Colonic mucosa (tissue), 4 donors: ENCODE measurements around the gene ECHDC3. TPM values are rescaled to one million over a fixed set of nuclear protein-coding genes. Genes with fewer than 3 reads are reported as not detected.

Experiments
- DNase-seq: peaks from one replicate; pipeline ENCODE4 v3.0.0-alpha.2; 2020
- H3K27ac ChIP-seq: fragments of 200-600 bp; one replicate; pipeline ENCODE4 v1.8.0; 2021
- H3K27me3 ChIP-seq: fragments of 200-600 bp; one replicate; pipeline ENCODE4 v1.8.0; 2021
- H3K36me3 ChIP-seq: fragments of 200-600 bp; one replicate; pipeline ENCODE4 v1.8.0; 2021
- H3K4me1 ChIP-seq: fragments of 200-600 bp; one replicate; pipeline ENCODE4 v1.8.0; 2021; ENCODE audit warnings: mild to moderate bottlenecking
- H3K4me3 ChIP-seq: fragments of 200-600 bp; one replicate; pipeline ENCODE4 v1.8.0; 2021
- H3K9ac ChIP-seq, 2 donors: one replicate each; pipeline ENCODE4 v1.7.0; 2013; ENCODE audit warnings: control low read depth in 2 of 2, low read depth in 2 of 2, low read length in 2 of 2
- H3K9me3 ChIP-seq: fragments of 200-600 bp; one replicate; pipeline ENCODE4 v1.8.0; 2021
- intact Hi-C: fragments of 100-400 bp; cut with DNase I; formaldehyde crosslinking; loops from one replicate; pipeline ENCODE4 v1.14.1; 2022
- total RNA-seq, 2 donors: library from RNA; stranded (reverse); fragmentation: NEBNext Ultra II Directional in 1 of 2; extraction: Animal tissue kit (Norgen Biotek cat#: 25700) in 1 of 2; gene quantifications; one replicate each; pipeline ENCODE4 v1.2.1, GENCODE V29; 2021
- TF ChIP-seq, protein P1 (sequence below): fragments of 200-600 bp; IDR thresholded peaks from one replicate; pipeline ENCODE4 v1.8.0; 2022; ENCODE audit warnings: antibody characterized with exemption, mild to moderate bottlenecking
- donor health status: healthy.
- donor health status: DM: no; HTN: no; CAD: no.
- donor health status: DM: no; HTN: no; CAD: no.

ECHDC3 gene
- total RNA-seq, 2 donors from 2014 or later = 14.0 to 17.6 TPM

DNA sequence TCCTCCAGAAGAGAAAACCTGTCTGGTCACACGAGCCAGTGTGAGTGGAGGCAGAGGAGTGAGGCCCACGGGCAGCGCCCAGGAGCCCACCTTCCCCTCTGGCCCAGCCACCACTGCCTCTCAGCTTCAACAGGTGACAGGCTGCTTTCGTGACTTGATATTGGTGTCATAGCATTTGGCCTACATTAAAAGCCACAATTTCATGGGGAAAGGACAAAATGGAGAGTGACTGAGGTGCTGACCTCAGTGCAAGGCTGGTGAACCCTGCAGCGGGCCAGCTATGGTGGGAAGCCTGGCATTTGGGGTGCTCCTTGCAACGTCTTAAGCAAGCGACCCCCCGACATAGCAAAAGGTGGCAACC lies 21.3 kb downstream of the ECHDC3 start:
- no peak overlapping the region for H3K27ac ChIP-seq
- intact Hi-C loops = no loop called here
- no peak overlapping the region for H3K9ac ChIP-seq
- no peaks in the 10 kb centered on the region for H3K4me1 ChIP-seq
- no peak overlapping the region for H3K4me3 ChIP-seq
- H3K36me3 ChIP-seq = no peaks in the 10 kb centered on the region
- H3K27me3 ChIP-seq = no peaks in the 10 kb centered on the region
- TF ChIP-seq, protein P1, sequence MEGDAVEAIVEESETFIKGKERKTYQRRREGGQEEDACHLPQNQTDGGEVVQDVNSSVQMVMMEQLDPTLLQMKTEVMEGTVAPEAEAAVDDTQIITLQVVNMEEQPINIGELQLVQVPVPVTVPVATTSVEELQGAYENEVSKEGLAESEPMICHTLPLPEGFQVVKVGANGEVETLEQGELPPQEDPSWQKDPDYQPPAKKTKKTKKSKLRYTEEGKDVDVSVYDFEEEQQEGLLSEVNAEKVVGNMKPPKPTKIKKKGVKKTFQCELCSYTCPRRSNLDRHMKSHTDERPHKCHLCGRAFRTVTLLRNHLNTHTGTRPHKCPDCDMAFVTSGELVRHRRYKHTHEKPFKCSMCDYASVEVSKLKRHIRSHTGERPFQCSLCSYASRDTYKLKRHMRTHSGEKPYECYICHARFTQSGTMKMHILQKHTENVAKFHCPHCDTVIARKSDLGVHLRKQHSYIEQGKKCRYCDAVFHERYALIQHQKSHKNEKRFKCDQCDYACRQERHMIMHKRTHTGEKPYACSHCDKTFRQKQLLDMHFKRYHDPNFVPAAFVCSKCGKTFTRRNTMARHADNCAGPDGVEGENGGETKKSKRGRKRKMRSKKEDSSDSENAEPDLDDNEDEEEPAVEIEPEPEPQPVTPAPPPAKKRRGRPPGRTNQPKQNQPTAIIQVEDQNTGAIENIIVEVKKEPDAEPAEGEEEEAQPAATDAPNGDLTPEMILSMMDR = no peak
- no peak for DNase-seq
- H3K9me3 ChIP-seq = no peaks in the 10 kb centered on the region

DNA sequence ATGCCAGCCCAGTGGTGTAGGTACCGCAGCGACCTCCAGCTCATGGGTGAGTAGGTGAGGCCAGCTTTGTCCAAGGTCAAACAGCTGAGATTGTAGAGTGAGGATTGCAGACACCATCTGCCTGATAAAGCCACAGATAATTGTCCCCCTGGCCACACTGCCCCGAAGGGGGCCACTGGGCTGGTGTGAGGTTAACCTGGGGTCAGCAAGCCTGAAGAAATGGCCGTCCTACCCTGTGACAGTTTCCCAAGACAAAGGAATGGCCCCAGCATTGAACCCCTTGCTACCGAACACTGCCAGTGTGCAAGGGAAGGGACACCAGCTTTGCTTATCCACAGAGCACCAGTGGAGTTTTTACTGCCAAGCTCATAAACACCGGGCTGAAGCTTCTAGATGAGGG lies 23.0 kb downstream of the ECHDC3 start:
- Histone ChIP-seq H3K27me3 (no peaks in the 10 kb centered on the region), H3K36me3 (no peaks in the 10 kb centered on the region), H3K9me3 (no peaks in the 10 kb centered on the region), H3K27ac (no peak overlapping the region), H3K4me3 (no peak overlapping the region), H3K9ac (no peak overlapping the region), H3K4me1 (no peaks in the 10 kb centered on the region)
- DNase-seq = no peak
- TF ChIP-seq, protein P1 = no peak
- intact Hi-C loops = no loop called here

DNA sequence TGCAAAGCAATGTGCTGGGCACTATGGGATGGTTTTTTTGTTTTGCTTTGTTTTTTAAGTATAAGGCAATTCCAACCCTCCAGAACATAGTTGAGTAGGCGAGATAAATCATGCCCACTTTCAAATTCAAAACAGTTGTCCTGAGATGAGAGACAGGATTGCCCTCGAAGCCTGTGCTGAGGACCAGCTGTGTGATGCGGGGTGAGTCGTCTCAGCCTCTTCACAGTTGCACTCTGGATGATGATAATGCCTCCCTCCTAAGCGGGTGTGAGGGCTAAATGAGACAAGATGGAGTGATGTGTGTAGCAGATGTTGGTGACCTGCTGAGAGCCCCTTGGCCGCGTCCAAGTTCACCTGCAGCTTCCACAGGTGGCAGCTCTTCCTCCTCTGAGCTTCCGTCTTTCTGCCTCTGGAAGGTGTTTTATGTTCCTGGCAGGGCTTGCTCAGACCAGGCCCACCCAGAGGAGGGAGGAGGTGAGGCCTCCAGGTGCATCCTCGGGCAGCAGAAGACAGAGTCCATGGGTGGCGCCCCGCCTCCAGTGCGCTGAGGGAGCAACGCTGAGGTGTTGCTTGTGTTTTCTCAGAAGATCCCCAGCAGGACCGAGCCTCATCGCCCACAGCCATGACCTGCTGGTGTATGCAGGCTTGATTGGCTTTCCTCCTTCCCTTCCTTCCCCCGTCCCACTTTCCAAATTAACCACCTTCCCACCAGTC lies 30.6 kb downstream of the ECHDC3 start:
- no peak for DNase-seq
- H3K27ac ChIP-seq = no peak overlapping the region
- no peaks in the 10 kb centered on the region for H3K36me3 ChIP-seq
- no peaks in the 10 kb centered on the region for H3K9me3 ChIP-seq
- TF ChIP-seq, protein P1 = no peak
- no peaks in the 10 kb centered on the region for H3K4me1 ChIP-seq
- intact Hi-C loops = no loop called here
- no peak overlapping the region for H3K9ac ChIP-seq
- H3K27me3 ChIP-seq = no peaks in the 10 kb centered on the region
- no peak overlapping the region for H3K4me3 ChIP-seq

- intact Hi-C loops = no loop called here
- Histone ChIP-seq H3K9me3 (no peaks in the 10 kb centered on the region), H3K9ac (no peak overlapping the region), H3K36me3 (no peaks in the 10 kb centered on the region), H3K27me3 (no peaks in the 10 kb centered on the region), H3K4me1 (no peaks in the 10 kb centered on the region), H3K27ac (no peak overlapping the region), H3K4me3 (no peak overlapping the region)
- DNase-seq = no peak
- TF ChIP-seq, protein P1 = no peak
Observed at GRCh38 chr10:11773761-11774441, 31.7 kb downstream of the ECHDC3 start.

DNA sequence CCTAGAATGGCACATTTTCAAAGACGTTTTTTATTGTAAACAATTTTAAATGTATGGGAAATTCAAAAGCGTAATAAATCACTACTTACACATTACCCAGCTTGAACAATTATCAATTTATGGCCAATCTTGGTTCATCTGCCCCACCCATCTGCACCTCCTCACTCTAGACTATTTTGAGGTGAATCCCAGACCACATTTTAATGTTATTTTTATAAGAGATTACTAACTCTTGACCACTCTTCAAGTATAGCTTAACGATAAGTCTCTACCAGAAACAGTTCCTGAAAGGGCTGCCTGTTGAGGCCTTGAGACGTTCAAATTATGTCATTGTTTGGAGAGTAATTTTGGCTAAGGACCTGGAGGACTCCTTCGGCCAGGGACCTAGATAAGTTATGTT lies 33.2 kb downstream of the ECHDC3 start:
- H3K36me3 ChIP-seq = no peaks in the 10 kb centered on the region
- intact Hi-C loops = no loop called here
- no peak overlapping the region for H3K4me3 ChIP-seq
- DNase-seq = no peak
- no peaks in the 10 kb centered on the region for H3K4me1 ChIP-seq
- TF ChIP-seq, protein P1 = no peak
- no peaks in the 10 kb centered on the region for H3K27me3 ChIP-seq
- H3K27ac ChIP-seq = no peak overlapping the region
- H3K9me3 ChIP-seq = no peaks in the 10 kb centered on the region
- no peak overlapping the region for H3K9ac ChIP-seq
